ENCODE results near the gene PTPN11. TPM values are rescaled to one million over a fixed set of nuclear protein-coding genes. Genes with fewer than 3 reads are reported as not detected.

The PTPN11 gene
- total and polyA plus RNA-seq, 2 of the 8 experiments (the other 6 are each of a cell fraction or from before 2014, with no cell fraction given) = 28.3 to 133 TPM

- FAIRE-seq (no peak), DNase-seq (ENCODE audit: low read depth in 1 of 2, low spot score in 2 of 2) (no peak)
- Histone ChIP-seq H3K27me3 (replicated peaks in 1 of 4; ENCODE audit: control insufficient read depth in 3 of 4, extremely low read depth in 1 of 4, insufficient read depth in 3 of 4, low read length in 3 of 4) (no peaks in the 10 kb centered on the region), H2BK5ac (ENCODE audit: low read depth, low read length) (no peak overlapping the region), H4K91ac (replicated peaks; ENCODE audit: insufficient read length, low read length) (no peak overlapping the region), H3K56ac (replicated peaks; ENCODE audit: insufficient read length, low read depth, low read length) (no peak overlapping the region), H3K36me3 (ENCODE audit: control insufficient read depth in 2 of 4, insufficient read depth in 4 of 4, low read length in 3 of 4) (no peaks in the 10 kb centered on the region), H3K27ac (ENCODE audit: low read depth, low read length) (no peak overlapping the region), H3K4ac (replicated peaks; ENCODE audit: insufficient read length, low read depth, low read length) (no peak overlapping the region), H3K18ac (ENCODE audit: extremely low read depth, low read length) (no peak overlapping the region), H3K14ac (ENCODE audit: insufficient read length) (no peak overlapping the region), H3K4me3 (ENCODE audit: extremely low read depth in 1 of 4, insufficient read depth in 2 of 4, low read depth in 3 of 4, low read length in 4 of 4) (no peak overlapping the region), H4K5ac (ENCODE audit: insufficient read length, low read depth, low read length) (no peak overlapping the region), H2AFZ (ENCODE audit: low read length) (no peak overlapping the region), H3K23me2 (ENCODE audit: low read depth, low read length) (no peaks in the 10 kb centered on the region), H3K4me2 (ENCODE audit: insufficient read depth in 1 of 2, low read depth in 2 of 2, low read length in 2 of 2) (no peak overlapping the region), H2BK15ac (ENCODE audit: low read length) (no peak overlapping the region), H2BK120ac (replicated peaks; ENCODE audit: low read depth, low read length) (no peak overlapping the region), H3K9me3 (ENCODE audit: insufficient read depth in 2 of 2, low read depth in 1 of 2, low read length in 1 of 2) (no peaks in the 10 kb centered on the region), H3K4me1 (replicated peaks in 1 of 4; ENCODE audit: control insufficient read depth in 3 of 4, insufficient read depth in 4 of 4, low read length in 3 of 4) (no peaks in the 10 kb centered on the region), H3K23ac (ENCODE audit: insufficient read length) (no peak overlapping the region), H2BK12ac (ENCODE audit: low read depth, low read length) (no peak overlapping the region), H3K9ac (replicated peaks in 1 of 4; ENCODE audit: extremely low read depth in 1 of 4, low read depth in 3 of 4, low read length in 3 of 4) (no peak overlapping the region), H4K8ac (ENCODE audit: extremely low read depth, insufficient read depth, low read length) (no peak overlapping the region), H2BK20ac (ENCODE audit: low read length) (no peak overlapping the region), H3K79me2 (ENCODE audit: control insufficient read depth in 1 of 2, insufficient read depth in 2 of 2, low read length in 2 of 2) (no peaks in the 10 kb centered on the region), H4K20me1 (replicated peaks in 1 of 2; ENCODE audit: control insufficient read depth in 1 of 2, insufficient read depth in 2 of 2, low read length in 2 of 2) (no peaks in the 10 kb centered on the region), H3K79me1 (ENCODE audit: low read depth, low read length) (no peaks in the 10 kb centered on the region), H2AK5ac (ENCODE audit: low read depth, low read length) (no peak overlapping the region)
- POLR2A ChIA-PET (ENCODE audit: partially characterized antibody) = interaction anchor here (1.0 to 1.1 kb wide), 3 partner anchors 8 to 38 kb away, joined by 3 to 4 read pairs (median 3); no protein-coding TSS in a partner anchor
- CTCF ChIA-PET (ENCODE audit: partially characterized antibody) = no interaction called here
- no peak for TF ChIP-seq FOSL1 (IDR thresholded peaks at IDR 0.05; ENCODE audit: insufficient read depth, low read depth, low read length)
- TF ChIP-seq SIRT6 (IDR thresholded peaks at IDR 0.05; ENCODE audit: low read length) = no peak
- WGBS, 2 experiments (ENCODE audit: extremely low coverage in 1 of 2, insufficient coverage in 1 of 2, insufficient read length in 1 of 2, insufficient replicate concordance in 2 of 2, low coverage in 1 of 2, low lambda C conversion rate in 2 of 2, missing lambda C conversion rate in 1 of 2) = 76% methylated on average over 2 of the region's 2 CpGs; no CpG with 5 or more reads in 1 of the 2 experiments
These were observed 128.2 kb downstream of the PTPN11 start for GRCh38 chr12:112546996-112547395.
